ENCODE measurements around the gene PARN. TPM values are rescaled to one million over a fixed set of nuclear protein-coding genes. Genes with fewer than 3 reads are reported as not detected.
"Not testable (repeated sequence)": the region's sequence is repeated elsewhere in the genome, so short reads cannot be mapped to it uniquely, and the experiment has no call there.

Gene PARN
- polyA plus RNA-seq, 3 donors: 18.4 to 24.4 (median 19.1) TPM

GRCh38 chr16:14545346-14545884 is 84.6 kb downstream of the PARN start:
- Mint-ChIP-seq H3K36me3 (peaks cover 55 to 74% of the 10 kb centered on the region in 2 donors), H3K27me3 (ENCODE audit: low read depth in 3 of 3) (no peaks in the 10 kb centered on the region), H3K27ac (no peak overlapping the region), H3K4me1 (no peaks in the 10 kb centered on the region), H3K4me3 (no peak overlapping the region), H3K9me3 (peaks cover 13 to 23% (median 16%) of the 10 kb centered on the region in 7 donors)
- H3K79me2 ChIP-seq (ENCODE audit: insufficient read depth, low read length): no peaks in the 10 kb centered on the region
- no peaks in the 10 kb centered on the region for H4K20me1 ChIP-seq (ENCODE audit: insufficient read depth, low read length)
- no peak overlapping the region for H3K4me3 ChIP-seq (replicated peaks in 1 of 3; ENCODE audit: low read depth in 2 of 3, low read length in 3 of 3)
- no peak for TF ChIP-seq CTCF (IDR thresholded peaks at IDR 0.05)
- intact Hi-C loops (cut with micrococcal nuclease): no loop called here
- 100% methylated on average over 2 of the region's 7 CpGs for WGBS (ENCODE audit: insufficient coverage)
- no peak overlapping the region for H3K27ac ChIP-seq (ENCODE audit: low read depth in 1 of 2, low read length in 2 of 2)
- H3K4me2 ChIP-seq (replicated peaks; ENCODE audit: extremely low read depth, low read length, poor library complexity, severe bottlenecking): no peak overlapping the region
- H3K9me3 ChIP-seq (replicated peaks in 1 of 2; ENCODE audit: control insufficient read depth in 1 of 2, insufficient read depth in 1 of 2, low read length in 2 of 2): peaks cover 12 to 14% of the 10 kb centered on the region in 2 donors
- H2AFZ ChIP-seq (ENCODE audit: insufficient read depth, low read depth, low read length, poor library complexity, severe bottlenecking): no peak overlapping the region
- no peak overlapping the region for H3K9ac ChIP-seq (ENCODE audit: insufficient read depth, low read length, poor library complexity, severe bottlenecking)
- peaks cover 18 to 90% of the 10 kb centered on the region in 2 donors for H3K36me3 ChIP-seq (replicated peaks in 1 of 2; ENCODE audit: control insufficient read depth in 1 of 2, insufficient read depth in 2 of 2, low read length in 2 of 2)
- no peaks in the 10 kb centered on the region for H3K4me1 ChIP-seq (ENCODE audit: control insufficient read depth in 1 of 2, insufficient read depth in 2 of 2, low read length in 2 of 2)
- no peak for DNase-seq
- H3K27me3 ChIP-seq (ENCODE audit: control insufficient read depth in 2 of 2, insufficient read depth in 2 of 2, low read length in 2 of 2): no peaks in the 10 kb centered on the region

GRCh38 chr16:14544846-14545245 is 85.2 kb downstream of the PARN start:
- H2AFZ ChIP-seq (ENCODE audit: insufficient read depth, low read depth, low read length, poor library complexity, severe bottlenecking); H3K79me2 ChIP-seq (ENCODE audit: insufficient read depth, low read length); DNase-seq; H3K4me3 ChIP-seq (replicated peaks in 1 of 3; ENCODE audit: low read depth in 2 of 3, low read length in 3 of 3); H3K4me3 Mint-ChIP-seq; H3K9ac ChIP-seq (ENCODE audit: insufficient read depth, low read length, poor library complexity, severe bottlenecking); H3K27ac Mint-ChIP-seq; H3K27me3 ChIP-seq (ENCODE audit: control insufficient read depth in 2 of 2, insufficient read depth in 2 of 2, low read length in 2 of 2); H3K27ac ChIP-seq (ENCODE audit: low read depth in 1 of 2, low read length in 2 of 2); intact Hi-C loops (cut with micrococcal nuclease); H4K20me1 ChIP-seq (ENCODE audit: insufficient read depth, low read length); H3K4me1 ChIP-seq (ENCODE audit: control insufficient read depth in 1 of 2, insufficient read depth in 2 of 2, low read length in 2 of 2); H3K4me2 ChIP-seq (replicated peaks; ENCODE audit: extremely low read depth, low read length, poor library complexity, severe bottlenecking); H3K27me3 Mint-ChIP-seq (ENCODE audit: low read depth in 3 of 3); H3K4me1 Mint-ChIP-seq: not testable (repeated sequence)
- Mint-ChIP-seq H3K36me3 (peaks cover 50 to 71% of the 10 kb centered on the region in 2 donors), H3K9me3 (peaks cover 13 to 23% (median 16%) of the 10 kb centered on the region in 7 donors)
- WGBS (ENCODE audit: insufficient coverage): no CpG with 5 or more reads among the region's 4 CpGs
- H3K9me3 ChIP-seq (replicated peaks in 1 of 2; ENCODE audit: control insufficient read depth in 1 of 2, insufficient read depth in 1 of 2, low read length in 2 of 2): peaks cover 12 to 14% of the 10 kb centered on the region in 2 donors
- H3K36me3 ChIP-seq (replicated peaks in 1 of 2; ENCODE audit: control insufficient read depth in 1 of 2, insufficient read depth in 2 of 2, low read length in 2 of 2): peaks cover 15 to 89% of the 10 kb centered on the region in 2 donors

Data from CD14-positive monocyte (primary cell).